Muscle of leg (tissue), 11 donors: ENCODE measurements around the gene SLC16A14. TPM values are rescaled to one million over a fixed set of nuclear protein-coding genes. Genes with fewer than 3 reads are reported as not detected.

Source experiments
- DNase-seq: peaks from one replicate; pipeline ENCODE4 v3.0.0; 2013
- H3K27ac ChIP-seq: one replicate; pipeline ENCODE4 v1.5.1; 2013; ENCODE audit warnings: mild to moderate bottlenecking, low read length, control low read depth
- H3K27me3 ChIP-seq: one replicate; pipeline ENCODE4 v1.6.1; 2013; ENCODE audit warnings: low read length; ENCODE audit not compliant: control insufficient read depth, insufficient read depth
- H3K36me3 ChIP-seq: one replicate; pipeline ENCODE4 v1.6.1; 2013; ENCODE audit warnings: low read length; ENCODE audit not compliant: control insufficient read depth, insufficient read depth
- H3K4me1 ChIP-seq: one replicate; pipeline ENCODE4 v1.6.1; 2013; ENCODE audit warnings: low read length; ENCODE audit not compliant: control insufficient read depth, insufficient read depth
- H3K4me3 ChIP-seq: one replicate; pipeline ENCODE4 v1.5.1; 2013; ENCODE audit warnings: low read length, control low read depth
- H3K9me3 ChIP-seq: replicated peaks from 2 replicates; pipeline ENCODE4 v1.6.1; 2013; ENCODE audit warnings: low read depth, low read length; ENCODE audit not compliant: control insufficient read depth
- WGBS: methylation state at CpG from one replicate; pipeline ENCODE4 v1.1.5; 2013; ENCODE audit warnings: missing lambda C conversion rate; ENCODE audit not compliant: insufficient coverage; 5-methylcytosine and 5-hydroxymethylcytosine counted together
- polyA plus RNA-seq, 8 donors: library from polyadenylated mRNA; unstranded; fragments of 120-200 nt; gene quantifications; one replicate each; pipeline versions ENCODE4 v1.2.1 to v1.2.3, GENCODE V29; 2013; ENCODE audit warnings: inconsistent platforms in 1 of 8, low replicate concordance in 1 of 8; ENCODE audit not compliant: insufficient read length in 8 of 8, insufficient read depth in 1 of 8
- total RNA-seq: library from RNA; stranded (reverse); fragments of 120-200 nt; gene quantifications from one replicate; pipeline ENCODE4 v1.2.4, GENCODE V29; 2013

The SLC16A14 gene
- total and polyA plus RNA-seq, 9 donors: 2.2 to 5.0 (median 2.9) TPM

GRCh38 chr2:230007931-230008707, 60.6 kb downstream of the SLC16A14 start:
- H3K4me3 ChIP-seq: no peak overlapping the region
- no peaks in the 10 kb centered on the region for H3K9me3 ChIP-seq
- peak; percentile 68 for DNase-seq

GRCh38 chr2:230000118-230000841, 68.4 kb downstream of the SLC16A14 start:
- DNase-seq: peak; percentile 12
- Histone ChIP-seq H3K9me3 (no peaks in the 10 kb centered on the region), H3K4me3 (no peak overlapping the region), H3K4me1 (no peaks in the 10 kb centered on the region), H3K27ac (no peak overlapping the region), H3K36me3 (no peaks in the 10 kb centered on the region), H3K27me3 (no peaks in the 10 kb centered on the region)
- WGBS: no CpG with 5 or more reads among the region's 6 CpGs

More at GRCh38 chr2:230007931-230008707, 60.6 kb downstream of the SLC16A14 start:
- Histone ChIP-seq H3K27ac (no peak overlapping the region), H3K36me3 (no peaks in the 10 kb centered on the region), H3K4me1 (no peaks in the 10 kb centered on the region), H3K27me3 (no peaks in the 10 kb centered on the region)
- 93% methylated on average over 4 of the region's 12 CpGs for WGBS

- WGBS: 83% methylated on average over 1 of the region's 3 CpGs
- H3K9me3 ChIP-seq: no peaks in the 10 kb centered on the region
- H3K4me1 ChIP-seq: no peaks in the 10 kb centered on the region
- H3K27ac ChIP-seq: no peak overlapping the region
- no peak overlapping the region for H3K4me3 ChIP-seq
- no peaks in the 10 kb centered on the region for H3K36me3 ChIP-seq
- H3K27me3 ChIP-seq: no peaks in the 10 kb centered on the region
- DNase-seq: no peak
Measured at GRCh38 chr2:229997565-229997964, 71.2 kb downstream of the SLC16A14 start.

GRCh38 chr2:229996320-229996719, 72.4 kb downstream of the SLC16A14 start:
- H3K4me3 ChIP-seq: no peak overlapping the region
- DNase-seq: no peak
- no peak overlapping the region for H3K27ac ChIP-seq
- H3K36me3 ChIP-seq: no peaks in the 10 kb centered on the region
- peaks cover 4% of the 10 kb centered on the region for H3K9me3 ChIP-seq
- WGBS: 57% methylated on average over 2 of the region's 4 CpGs
- H3K4me1 ChIP-seq: no peaks in the 10 kb centered on the region
- no peaks in the 10 kb centered on the region for H3K27me3 ChIP-seq

- Histone ChIP-seq H3K27me3 (no peaks in the 10 kb centered on the region), H3K36me3 (no peaks in the 10 kb centered on the region), H3K27ac (no peak overlapping the region), H3K9me3 (peaks cover 6% of the 10 kb centered on the region), H3K4me1 (no peaks in the 10 kb centered on the region), H3K4me3 (no peak overlapping the region)
- no CpG with 5 or more reads among the region's 6 CpGs for WGBS
- DNase-seq: no peak
Measured at GRCh38 chr2:229993236-229993635, 75.5 kb downstream of the SLC16A14 start.

Other genes starting within 250 kb of the SLC16A14 start
- gene TRIP12, start 146.9 kb downstream of the SLC16A14 start, total RNA-seq: 145 TPM
- 100 to 1,000 TPM in 7 of 8 donors, 10 to 100 TPM in 1; 95.2 to 172 (median 149) TPM for gene TRIP12, start 146.9 kb downstream of the SLC16A14 start, polyA plus RNA-seq
- gene FBXO36, start 146.4 kb downstream of the SLC16A14 start, total RNA-seq: 2.8 TPM
- gene FBXO36, start 146.4 kb downstream of the SLC16A14 start, polyA plus RNA-seq: 1 to 10 TPM; 2.2 to 3.2 (median 2.5) TPM
- 10.9 TPM for gene SP110, start 151.1 kb upstream of the SLC16A14 start, total RNA-seq
- gene SP110, start 151.1 kb upstream of the SLC16A14 start, polyA plus RNA-seq: 10 to 100 TPM in 7 of 8 donors, 1 to 10 TPM in 1; 10.0 to 17.5 (median 11.9) TPM
- 0.22 TPM for gene SP140, start 156.8 kb upstream of the SLC16A14 start, total RNA-seq
- 1 to 10 TPM in 2 of 8 donors, under 1 TPM in 6; 0.29 to 1.5 (median 0.67) TPM for gene SP140, start 156.8 kb upstream of the SLC16A14 start, polyA plus RNA-seq